D721Med (cell line): ENCODE results near the gene UBAP1.
"Not testable (repeated sequence)": the region's sequence is repeated elsewhere in the genome, so short reads cannot be mapped to it uniquely, and the experiment has no call there.

Experiments
- DNase-seq: peaks from one replicate; pipeline ENCODE4 v3.0.0; 2011; ENCODE audit warnings: low spot score; ENCODE audit not compliant: insufficient read length
- FAIRE-seq: peaks from 2 replicates; lab custom pipeline; 2011; peaks lifted over from hg19 to GRCh38; lab: Jason Lieb, UNC
- TF ChIP-seq, protein P1 (sequence below): IDR thresholded peaks from 2 replicates; pipeline ENCODE4 v1.5.1; 2012; ENCODE audit warnings: mild to moderate bottlenecking, control low read depth; ENCODE audit not compliant: insufficient read depth; ENCODE audit errors: missing control alignments

UBAP1 gene

DNA sequence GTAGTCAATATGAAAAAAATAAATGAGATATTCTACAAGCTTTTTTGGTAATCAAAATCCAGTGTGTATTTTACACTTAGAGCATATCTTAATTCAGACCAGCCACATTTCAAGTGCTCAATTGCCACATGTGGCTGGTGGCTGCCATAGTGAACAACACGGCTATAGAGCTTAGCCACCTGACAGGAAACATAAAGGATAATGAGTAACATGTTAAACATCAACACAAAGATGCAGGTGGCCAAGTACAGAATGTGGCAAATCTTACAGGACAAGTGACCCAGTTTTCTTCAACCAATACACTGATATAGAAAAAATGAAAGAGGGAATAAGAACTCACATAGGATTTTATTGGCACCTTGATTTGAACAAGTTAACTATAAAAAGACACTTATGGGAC, 88.8 kb downstream of the UBAP1 start:
- no peak for FAIRE-seq
- DNase-seq: no peak
- TF ChIP-seq, protein P1, sequence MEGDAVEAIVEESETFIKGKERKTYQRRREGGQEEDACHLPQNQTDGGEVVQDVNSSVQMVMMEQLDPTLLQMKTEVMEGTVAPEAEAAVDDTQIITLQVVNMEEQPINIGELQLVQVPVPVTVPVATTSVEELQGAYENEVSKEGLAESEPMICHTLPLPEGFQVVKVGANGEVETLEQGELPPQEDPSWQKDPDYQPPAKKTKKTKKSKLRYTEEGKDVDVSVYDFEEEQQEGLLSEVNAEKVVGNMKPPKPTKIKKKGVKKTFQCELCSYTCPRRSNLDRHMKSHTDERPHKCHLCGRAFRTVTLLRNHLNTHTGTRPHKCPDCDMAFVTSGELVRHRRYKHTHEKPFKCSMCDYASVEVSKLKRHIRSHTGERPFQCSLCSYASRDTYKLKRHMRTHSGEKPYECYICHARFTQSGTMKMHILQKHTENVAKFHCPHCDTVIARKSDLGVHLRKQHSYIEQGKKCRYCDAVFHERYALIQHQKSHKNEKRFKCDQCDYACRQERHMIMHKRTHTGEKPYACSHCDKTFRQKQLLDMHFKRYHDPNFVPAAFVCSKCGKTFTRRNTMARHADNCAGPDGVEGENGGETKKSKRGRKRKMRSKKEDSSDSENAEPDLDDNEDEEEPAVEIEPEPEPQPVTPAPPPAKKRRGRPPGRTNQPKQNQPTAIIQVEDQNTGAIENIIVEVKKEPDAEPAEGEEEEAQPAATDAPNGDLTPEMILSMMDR: no peak

DNA sequence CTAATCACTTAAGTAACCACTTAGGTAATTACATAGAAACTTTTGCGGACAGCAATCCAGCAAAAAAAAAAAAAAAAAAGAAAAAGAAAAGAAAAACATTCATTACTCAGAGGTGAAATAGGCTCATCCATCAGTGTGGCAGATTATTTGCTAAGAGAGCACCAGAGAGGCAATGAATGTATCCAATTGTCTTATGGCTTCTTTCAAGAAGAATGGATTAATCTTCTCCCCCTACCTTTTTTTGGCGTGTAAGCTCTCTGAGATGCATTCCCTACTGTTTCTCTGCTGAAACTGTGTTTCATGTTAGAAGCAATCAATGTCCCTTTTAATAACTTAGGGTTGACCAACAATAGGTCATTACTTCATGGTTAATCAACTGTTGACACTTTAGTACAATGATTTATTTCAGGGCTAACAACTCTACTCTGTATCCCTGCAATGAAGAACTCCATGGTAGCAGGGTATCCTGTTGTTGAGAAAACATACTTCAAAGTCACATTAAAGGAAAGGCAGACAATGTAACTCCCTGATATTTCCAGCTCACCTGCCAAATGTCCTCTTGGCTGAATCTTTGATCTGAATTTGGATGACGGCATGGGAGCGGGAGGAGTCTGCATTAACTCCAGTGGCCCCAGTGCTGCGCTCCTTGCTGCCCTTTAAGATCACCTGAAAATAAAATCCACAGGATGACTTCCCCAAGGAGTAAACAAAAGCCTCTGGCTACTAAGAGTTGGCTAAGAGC, 92.6 kb downstream of the UBAP1 start:
- DNase-seq (no peak), FAIRE-seq (no peak)
- TF ChIP-seq, protein P1: no peak

DNA sequence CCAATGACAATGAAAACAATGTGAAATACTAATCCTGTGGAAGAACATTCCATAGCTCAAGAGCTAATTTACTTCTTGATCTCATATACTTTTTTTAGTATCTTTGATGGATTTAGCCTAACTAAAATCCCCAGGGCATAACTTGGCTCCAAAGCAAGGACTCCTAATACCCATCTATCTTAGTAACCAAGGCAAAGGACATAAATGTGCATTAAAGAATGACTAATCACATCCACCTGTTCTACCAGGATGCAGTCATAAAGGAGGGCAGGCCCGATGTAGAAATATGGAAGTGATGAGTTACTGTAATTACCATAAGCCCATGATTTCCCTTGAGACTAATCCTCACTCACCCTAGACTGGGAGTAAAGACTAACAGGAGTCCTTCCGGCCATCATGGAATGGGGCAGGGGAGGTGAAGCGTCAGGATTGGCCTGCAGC, 93.3 kb downstream of the UBAP1 start:
- DNase-seq (no peak), FAIRE-seq (no peak)
- TF ChIP-seq, protein P1: no peak

DNA sequence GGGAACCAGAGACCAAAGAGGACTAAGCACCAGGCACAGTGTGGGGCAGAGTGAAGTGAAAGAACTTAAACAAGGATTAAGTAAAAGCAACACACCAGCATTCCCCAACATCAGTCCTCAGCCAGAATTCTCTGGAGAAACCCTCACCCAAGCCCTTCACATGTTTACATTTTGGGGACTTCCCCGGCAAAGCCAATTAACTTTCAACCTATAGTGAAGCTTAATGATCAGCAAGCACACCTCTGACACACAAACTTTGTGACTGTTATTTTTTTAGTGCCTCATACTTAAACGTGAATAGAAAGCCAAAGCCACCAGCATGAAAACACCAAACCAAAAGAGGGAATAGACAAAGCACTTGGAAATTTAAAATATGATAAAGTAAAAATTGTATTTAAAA, 94.7 kb downstream of the UBAP1 start:
- not testable (repeated sequence) for FAIRE-seq, DNase-seq

DNA sequence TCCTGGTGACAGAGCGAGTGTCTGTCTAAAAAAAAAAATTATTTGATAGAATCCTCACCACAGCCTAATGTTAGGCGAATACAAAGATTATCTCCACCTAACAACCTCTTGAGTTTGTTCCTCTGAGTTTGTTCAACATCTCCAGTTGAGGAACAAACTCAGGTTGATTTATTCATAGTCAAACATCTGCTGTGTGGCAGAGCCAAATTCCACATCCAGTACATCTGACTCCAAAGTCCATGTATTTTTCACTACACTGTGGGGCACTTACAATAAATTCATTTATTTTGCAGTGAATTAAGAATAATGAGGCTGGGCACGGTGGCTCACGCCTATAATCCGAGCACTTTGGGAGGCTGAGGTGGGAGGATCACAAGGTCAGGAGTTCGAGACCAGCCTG, 97.0 kb downstream of the UBAP1 start:
- FAIRE-seq (no peak), DNase-seq (no peak)
- TF ChIP-seq, protein P1: no peak

DNA sequence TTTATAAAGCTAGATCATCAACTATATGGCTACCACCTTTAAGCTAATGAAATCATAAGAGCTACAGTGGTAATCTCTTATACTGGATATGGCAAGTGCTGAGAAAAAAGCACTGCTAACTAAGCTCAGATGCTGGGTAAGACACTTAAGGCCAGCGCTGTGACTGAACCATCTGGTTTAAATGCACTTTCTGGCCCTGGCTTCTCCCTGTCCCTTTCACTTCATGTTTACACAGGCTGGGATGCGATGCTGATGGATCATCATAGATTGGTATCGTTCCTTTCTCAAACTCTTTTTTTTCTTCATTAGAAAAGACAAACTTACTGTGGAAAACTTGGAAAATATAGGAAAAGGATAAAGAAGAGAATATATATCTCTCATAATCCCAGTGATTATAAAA, 97.9 kb downstream of the UBAP1 start:
- DNase-seq (no peak), FAIRE-seq (no peak)
- TF ChIP-seq, protein P1: no peak

DNA sequence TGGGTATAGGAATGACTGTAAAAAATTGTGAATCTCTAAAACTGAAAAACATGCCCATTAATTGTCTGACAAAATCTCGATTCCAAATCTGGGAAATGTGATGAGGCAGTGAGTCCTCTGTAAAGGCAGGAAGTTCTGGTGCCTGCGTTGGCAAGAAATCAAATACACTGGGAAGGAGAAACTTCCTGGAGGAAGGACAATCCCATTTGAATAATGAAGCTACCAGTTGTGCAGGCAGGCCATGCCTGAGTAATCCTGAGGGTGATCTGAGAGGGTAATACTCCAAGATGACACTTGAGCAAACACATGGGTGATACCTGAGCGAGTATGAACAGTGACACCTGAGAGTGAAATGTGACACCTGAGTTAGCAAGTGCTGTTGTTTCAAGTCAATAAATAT, 100.6 kb downstream of the UBAP1 start:
- DNase-seq (no peak), FAIRE-seq (no peak)
- TF ChIP-seq, protein P1: no peak
